GM21786 (cell line): ENCODE results near the gene VMP1.
"Not testable (repeated sequence)": the region's sequence is repeated elsewhere in the genome, so short reads cannot be mapped to it uniquely, and the experiment has no call there.

Experiments used
- ATAC-seq: cut with Tn5 transposase; IDR thresholded peaks from one replicate; pipeline ENCODE4 v1.9.1; 2021; ENCODE audit not compliant: unreplicated experiment

The VMP1 gene

GRCh38 chr17:59856859-59857794 is 149.7 kb downstream of the VMP1 start:
- ATAC-seq, result no peak

GRCh38 chr17:59858167-59858816 is 150.8 kb downstream of the VMP1 start:
- ATAC-seq, result no peak

- ATAC-seq, result no peak
Observed at GRCh38 chr17:59858932-59859331, 151.5 kb downstream of the VMP1 start.

- ATAC-seq, result no peak
Observed at GRCh38 chr17:59859444-59860025, 152.1 kb downstream of the VMP1 start.

GRCh38 chr17:59863616-59864015 is 156.2 kb downstream of the VMP1 start:
- no peak for ATAC-seq

- no peak for ATAC-seq
Observed at GRCh38 chr17:59869941-59870218, 162.4 kb downstream of the VMP1 start.

- ATAC-seq, result no peak
Observed at GRCh38 chr17:59870482-59870881, 163.0 kb downstream of the VMP1 start.

GRCh38 chr17:59872351-59872750 is 164.9 kb downstream of the VMP1 start:
- no peak for ATAC-seq

- ATAC-seq, result not testable (repeated sequence)
Observed at GRCh38 chr17:59873414-59873813, 166.0 kb downstream of the VMP1 start.

- no peak for ATAC-seq
Observed at GRCh38 chr17:59874376-59874775, 166.9 kb downstream of the VMP1 start.

- no peak for ATAC-seq
Observed at GRCh38 chr17:59876107-59876506, 168.7 kb downstream of the VMP1 start.

GRCh38 chr17:59877965-59878364 is 170.5 kb downstream of the VMP1 start:
- no peak for ATAC-seq

- no peak for ATAC-seq
Observed at GRCh38 chr17:59878624-59879023, 171.2 kb downstream of the VMP1 start.

GRCh38 chr17:59884861-59885260 is 177.4 kb downstream of the VMP1 start:
- ATAC-seq, result no peak

GRCh38 chr17:59888145-59888750 is 180.8 kb downstream of the VMP1 start:
- ATAC-seq, result no peak

- no peak for ATAC-seq
Observed at GRCh38 chr17:59890720-59891119, 183.3 kb downstream of the VMP1 start.
